Measurements from ENCODE around the gene DSP.

DSP gene

DNA sequence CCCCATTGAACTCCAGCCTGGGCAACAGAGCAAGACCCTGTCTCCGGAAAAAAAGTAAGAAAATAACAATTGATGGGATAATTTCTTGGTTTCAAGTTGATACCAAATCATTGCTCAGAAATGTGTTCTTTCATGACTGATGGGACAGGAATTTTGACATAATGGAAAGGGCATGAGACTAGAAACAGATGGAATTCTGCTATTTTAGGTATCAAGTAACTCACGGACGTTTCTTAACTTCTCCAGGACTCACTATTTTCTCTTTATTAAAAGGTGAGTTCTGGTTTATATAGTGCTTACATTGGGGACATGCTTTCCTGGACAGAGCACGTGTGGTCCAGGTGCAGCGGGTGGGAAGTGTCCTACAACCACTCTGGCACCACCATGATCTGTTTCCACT lies 6.0 kb upstream of the DSP start:
- no peak for DNase-seq

DNA sequence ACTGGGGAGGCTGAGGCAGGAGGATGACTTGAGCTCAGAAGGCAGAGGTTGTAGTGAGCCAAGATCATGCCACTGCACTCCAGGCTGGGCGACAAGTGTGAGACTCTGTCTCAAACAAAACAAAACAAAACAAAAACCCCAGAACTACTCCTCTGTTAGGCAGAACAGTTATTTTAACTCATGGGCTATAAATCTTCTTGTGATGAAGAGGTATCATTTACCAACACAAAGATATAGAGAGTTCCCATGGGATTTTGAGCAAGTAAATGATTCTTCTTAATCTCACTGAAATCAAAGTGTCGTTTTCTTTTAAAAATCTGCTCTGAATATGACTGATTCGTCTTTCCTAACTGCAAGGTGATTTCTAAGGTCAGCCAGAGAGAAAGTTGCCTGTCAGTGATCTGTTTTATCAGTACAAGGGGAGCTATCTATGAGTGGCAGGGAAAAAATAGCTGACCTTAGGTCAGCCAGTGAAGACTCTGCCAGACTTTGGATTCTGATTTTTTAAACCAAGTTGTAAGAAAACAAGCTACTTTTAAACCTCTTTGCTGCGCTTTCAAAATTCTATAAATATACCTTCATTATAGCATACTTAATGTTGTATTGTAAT lies 3.8 kb upstream of the DSP start:
- DNase-seq: no peak

DNA sequence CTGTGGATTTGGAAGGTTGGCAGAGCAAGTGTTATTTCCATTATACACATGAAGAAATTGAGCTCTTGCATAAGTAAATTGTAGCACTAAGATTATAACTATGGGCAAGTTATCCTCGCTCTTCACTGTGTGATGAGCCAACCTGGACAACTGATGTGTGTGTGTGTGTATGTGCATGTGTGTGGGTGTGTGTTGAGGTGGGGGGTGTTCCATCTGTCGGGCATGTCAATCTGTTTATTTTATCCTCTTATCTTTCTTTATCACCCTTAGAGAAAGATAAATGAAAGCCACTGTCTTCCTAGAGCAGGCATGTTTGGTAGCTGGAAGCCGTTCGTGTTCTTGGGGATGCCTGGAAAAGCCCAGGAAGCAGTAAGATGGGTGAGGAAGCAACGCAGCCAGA lies 3.0 kb upstream of the DSP start:
- DNase-seq: no peak

DNA sequence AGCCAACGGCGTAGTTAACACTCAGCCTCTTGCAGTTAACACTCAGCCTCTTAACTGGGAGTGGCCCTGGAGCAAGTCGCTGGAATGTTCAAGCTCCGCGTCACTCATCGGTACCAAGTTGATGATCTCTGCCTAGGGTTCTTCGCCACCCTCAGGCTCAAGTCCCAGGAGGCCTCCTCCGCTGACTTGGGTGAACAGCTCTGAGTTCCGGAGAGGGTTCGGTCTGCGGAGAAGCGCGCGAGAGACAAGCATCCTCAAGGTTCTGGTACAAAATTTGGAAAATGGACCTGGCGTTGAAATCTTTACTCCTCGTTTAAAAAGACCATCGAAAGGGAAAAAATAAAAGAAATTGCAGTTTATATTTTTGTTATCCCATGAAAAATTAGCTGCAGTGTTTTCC lies 876 bp upstream of the DSP start:
- no peak for DNase-seq

DNA sequence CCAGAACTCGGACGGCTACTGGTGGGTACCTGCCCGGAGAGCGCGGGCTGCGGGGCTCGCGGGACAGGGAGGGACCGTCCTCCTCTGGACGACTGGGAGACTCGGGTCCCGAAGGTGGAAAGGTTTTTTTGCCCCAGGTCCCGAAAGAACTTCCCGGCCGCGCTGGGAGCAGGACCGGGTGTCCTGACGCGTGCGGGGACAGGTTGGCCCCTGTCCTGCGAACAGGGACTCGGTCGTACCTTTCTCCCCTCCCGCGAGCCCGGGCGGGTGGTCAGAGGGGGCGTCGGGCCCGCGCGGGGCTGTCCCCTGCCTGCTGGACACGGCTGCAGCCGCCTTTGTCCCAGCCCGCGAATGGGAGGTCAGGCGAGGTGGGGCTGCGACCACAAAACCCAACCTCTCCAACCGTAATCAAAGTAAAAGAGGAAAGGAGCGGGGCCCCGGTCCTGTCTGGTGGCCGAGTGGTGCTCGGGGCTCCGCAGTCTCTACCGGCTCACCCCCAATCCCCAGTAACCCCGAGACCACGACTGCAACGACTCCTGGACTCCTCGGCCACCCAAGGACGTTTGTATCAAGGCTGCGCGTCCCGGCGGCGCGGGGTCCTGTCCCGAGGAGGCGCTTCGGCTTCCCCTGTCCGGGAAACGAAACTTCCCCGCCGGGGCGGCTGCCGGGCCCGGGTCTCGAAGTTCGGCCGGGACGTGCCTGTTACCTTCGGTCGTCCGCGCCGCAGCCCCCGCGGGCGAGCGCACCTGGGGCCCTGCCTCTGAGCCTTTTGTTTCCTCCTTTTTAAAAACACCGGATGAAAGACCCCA lies 798 bp downstream of the DSP start:
- peak; percentile 23 to 30 for DNase-seq

DNA sequence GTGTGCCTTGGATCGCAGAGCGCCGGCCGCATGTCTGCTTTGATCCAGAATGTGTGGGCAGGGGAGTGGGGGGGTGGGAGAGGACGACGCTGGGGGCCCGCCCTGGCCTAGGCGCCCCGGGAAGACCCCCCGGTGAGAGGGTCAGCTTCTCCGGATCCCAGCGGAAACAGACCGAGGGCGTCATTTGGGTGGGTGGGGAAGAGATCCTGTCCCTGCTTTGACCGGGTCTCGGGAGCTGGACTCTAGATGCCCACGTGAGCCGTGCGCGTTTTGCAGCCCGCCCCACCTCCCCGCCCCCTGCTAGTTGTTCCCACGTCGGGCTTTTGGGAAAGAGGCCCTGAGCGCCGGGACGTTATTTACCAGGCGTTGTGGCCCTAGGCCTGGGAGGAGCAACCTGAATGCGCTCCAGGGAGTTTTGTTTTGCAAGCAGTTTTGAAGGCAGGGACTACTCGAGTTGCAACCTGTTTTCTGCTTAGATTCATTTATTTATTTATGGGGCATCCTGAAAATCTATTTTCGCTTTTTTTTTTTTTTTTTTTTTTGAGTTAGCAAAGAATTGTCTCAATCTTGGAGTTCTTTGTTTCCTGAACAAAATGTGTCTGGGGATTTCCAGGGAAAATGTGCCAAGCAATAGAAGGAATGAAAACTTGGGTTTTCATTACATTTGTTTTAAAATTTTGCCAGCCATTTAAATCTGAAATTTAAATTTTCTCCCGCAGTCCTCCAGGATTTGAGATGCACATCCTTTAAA lies 1.6 kb downstream of the DSP start:
- DNase-seq: no peak

DNA sequence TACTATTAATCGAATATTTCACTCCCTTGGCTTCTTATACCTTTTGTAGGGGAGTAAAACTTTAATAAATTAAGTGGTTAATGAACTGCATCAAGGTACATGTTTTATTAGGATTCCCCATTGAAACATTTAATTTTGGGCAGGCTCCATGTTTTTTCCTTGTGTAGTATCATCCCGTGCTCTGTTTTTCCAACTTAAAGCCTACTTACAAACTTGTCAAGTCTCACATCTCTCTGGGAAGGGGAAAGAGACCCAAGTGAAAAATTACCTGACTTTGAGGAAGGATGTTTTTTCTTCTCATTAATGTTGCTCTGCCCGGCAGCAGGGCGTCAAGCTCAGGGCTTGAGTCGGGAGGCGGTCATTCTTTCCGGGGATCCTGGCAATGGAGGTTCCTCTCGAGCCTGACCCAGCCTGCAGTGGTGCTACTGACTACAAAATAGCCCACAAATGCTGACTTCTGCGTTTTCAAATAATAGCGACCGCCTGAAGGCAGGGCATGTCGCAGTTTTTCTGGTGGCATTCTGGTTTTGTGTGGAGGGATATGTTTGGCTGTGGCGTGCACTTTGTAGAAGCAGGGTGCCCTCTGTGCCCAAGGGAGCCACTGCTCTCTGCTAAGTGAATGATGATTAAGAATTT lies 2.4 kb downstream of the DSP start:
- DNase-seq: no peak

DNA sequence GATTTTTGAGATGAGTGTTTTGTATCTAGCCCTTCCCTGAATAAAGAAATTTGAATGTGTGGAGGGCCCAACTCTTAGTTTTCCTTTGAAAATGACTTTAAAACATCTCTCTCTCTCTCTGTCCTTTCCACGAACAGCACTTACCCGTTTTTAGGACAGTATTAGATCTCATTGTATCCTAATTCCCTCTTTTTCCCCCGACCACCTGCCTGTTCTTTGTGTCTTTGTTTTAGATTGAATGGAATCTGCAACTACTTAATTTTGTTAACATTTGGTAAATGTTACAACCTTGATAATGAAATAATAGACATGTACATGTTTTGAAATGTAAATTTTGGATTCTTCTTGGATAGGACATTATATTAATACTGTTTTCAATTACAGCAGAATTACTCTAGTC lies 3.1 kb downstream of the DSP start:
- DNase-seq: no peak

DNA sequence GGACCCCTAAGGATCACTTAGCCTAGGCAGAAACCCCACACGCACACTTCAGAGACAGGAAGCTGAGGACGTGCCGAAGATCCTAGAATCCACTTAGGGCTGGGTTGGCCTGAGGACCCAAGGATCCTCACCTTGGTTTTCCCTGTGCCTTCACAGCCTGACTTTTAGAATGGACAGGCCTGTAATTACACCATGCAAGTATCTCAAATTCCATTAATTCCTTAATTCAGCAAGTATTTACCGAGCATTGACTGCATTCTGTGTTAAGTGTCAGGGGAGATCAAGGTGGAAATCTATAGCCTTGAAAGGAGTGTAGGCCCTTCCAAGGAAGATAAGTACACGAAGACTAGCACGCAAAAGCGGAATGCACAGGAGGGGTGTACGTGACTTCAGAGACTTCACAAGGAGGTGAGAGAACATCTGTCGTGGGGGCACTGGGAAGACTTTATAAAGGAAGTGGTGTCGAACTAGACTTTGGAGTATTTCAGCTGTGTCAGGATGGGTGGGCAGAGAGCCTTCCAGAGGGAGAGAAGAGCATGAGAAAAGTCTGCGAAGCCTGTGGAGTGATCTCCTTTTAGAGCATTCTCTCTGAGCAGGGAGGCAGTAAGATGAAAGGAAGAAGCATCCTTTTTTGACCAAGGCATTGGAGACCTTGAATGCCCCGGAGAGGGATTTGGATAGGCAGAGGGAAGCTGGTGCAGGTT lies 4.0 kb downstream of the DSP start:
- DNase-seq: no peak

DNA sequence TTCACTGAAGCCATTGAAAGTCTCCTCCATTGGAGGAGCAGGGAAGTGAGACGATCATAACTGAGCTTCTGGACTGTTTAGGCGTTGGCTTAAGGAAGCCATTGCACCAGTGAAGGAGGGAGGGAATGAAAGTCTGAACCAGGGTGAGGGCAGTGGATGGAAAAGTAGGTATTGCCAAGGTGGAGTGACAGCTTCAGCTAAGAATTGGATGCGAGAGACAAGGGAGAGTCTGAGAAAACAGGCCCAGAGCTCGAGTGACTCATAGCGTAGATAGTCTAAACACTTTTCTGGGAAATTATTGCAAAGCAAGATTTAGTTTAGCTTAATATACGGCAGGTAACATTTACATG lies 4.5 kb downstream of the DSP start:
- DNase-seq: no peak

DNA sequence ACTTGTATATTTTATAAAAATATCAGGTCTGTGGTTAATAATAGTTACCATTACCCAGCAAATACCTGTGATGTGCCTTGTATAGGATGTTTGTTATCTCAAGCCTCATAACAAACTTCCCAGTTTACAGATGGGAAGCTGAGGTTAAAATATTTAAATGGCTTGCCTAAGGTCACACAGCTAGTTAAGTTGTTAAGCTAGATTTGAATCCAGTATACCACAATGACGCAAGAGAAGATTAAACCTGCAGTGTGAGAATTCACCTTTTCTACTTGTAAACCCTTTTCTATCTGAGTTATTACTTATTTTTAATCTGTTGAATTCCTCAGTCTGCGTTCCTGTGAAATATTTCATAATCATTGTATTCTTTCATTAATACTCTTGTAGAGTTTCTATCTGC lies 4.9 kb downstream of the DSP start:
- DNase-seq: no peak

DNA sequence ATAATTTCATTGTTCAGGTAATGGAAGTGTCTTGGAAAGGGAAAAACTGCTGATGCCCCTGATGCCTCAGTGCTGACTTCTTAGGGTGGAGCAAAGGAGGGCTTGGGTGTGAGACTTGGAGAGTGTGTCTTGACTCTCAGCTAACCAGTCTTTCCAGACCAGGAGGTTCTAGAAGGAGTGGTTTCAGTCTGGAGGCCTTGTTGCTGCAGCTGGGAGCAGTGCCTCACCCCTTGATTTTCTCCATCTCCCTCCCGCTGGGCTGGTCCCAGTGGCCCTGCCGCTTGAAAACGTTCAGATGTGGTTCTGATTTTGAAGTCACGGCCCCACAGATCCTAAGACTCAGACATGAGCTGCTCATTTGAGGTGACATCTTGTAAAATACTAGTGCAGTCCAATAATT lies 5.4 kb downstream of the DSP start:
- no peak for DNase-seq

DNA sequence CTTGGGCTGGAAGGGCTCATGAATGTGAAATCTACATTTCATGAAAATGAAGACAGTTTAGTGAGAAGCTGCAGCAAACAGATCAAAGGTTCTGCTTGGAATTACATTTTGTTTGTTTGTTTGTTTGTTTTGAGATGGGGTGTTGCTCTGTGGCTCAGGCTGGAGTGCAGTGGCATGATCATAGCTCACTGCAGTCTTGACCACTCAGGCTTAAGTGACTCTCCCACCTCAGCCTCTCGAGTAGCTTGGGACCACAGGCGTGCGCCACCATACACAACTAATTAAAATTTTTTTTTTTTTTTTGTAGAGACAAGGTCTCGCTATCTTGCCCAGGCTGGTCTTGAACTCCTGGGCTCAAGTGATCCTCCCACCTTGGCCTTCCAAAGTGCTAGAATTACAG lies 5.8 kb downstream of the DSP start:
- no peak for DNase-seq

DNA sequence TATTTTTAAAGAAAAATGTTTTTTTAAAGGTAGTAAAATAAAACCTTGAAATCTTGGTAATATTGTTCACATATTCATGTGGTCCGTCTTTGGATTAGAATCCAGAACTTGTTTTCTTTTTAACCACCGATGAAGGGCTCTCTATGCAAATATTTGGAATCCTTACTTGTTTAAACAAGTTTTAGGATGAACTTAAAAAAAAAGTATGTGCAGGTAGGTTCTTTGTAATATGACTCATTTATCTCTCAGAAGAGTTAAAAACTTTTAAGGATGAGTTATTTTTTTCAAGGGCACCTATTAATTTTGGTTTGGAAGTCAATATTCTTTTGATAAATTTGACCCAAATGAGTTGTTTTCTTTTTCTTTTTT lies 8.9 kb downstream of the DSP start:
- DNase-seq: no peak

DNA sequence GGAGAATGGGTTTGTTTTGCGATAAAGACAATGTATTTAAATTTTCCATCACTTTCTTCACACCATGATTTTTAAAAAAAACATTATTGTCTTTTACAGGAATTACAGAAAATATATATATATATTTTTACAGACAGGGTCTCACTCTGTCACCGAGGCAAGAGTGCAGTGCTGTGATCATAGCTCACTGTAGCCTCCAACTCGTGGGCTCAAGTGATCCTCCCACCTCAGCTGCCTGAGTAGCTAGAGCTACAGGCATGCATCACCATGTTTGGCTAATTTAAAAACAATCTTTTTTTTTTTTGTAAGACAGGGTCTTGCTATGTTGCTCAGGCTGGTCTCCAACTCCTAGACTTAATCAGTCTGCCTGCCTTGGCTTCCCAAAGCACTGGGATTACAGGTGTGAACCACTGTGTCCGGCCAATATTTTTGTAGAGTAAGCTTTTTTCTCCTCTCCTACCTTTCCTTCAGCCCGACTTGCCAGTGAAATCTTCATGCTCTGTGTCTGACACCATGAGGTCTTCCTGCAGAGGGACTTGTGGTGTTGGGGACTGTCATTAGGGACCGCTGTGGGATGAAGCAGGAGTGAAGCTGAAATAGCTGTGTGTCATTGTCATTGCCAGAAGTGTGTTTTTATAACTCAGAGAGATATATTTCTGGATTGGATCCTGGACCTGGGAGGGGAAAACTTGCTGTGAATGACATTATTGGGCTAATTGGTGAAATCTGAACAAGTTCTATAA lies 13.2 kb downstream of the DSP start:
- DNase-seq: no peak

DNA sequence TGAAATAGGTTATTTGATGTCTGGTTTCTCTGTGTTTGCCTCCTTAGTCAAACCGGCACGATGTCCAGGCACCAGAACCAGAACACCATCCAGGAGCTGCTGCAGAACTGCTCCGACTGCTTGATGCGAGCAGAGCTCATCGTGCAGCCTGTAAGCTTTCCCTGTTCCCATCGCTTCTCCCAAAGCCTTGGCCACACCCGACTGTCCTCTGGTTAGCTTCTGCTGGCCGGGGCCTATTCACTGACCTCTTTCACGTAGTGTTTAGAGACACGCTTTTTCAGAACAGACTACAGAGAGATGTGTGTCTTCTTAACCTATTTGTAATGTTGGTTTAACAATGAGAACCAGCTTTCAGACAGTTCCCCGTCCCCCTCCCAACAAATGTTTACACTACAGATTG lies 14.2 kb downstream of the DSP start:
- no peak for DNase-seq

DNA sequence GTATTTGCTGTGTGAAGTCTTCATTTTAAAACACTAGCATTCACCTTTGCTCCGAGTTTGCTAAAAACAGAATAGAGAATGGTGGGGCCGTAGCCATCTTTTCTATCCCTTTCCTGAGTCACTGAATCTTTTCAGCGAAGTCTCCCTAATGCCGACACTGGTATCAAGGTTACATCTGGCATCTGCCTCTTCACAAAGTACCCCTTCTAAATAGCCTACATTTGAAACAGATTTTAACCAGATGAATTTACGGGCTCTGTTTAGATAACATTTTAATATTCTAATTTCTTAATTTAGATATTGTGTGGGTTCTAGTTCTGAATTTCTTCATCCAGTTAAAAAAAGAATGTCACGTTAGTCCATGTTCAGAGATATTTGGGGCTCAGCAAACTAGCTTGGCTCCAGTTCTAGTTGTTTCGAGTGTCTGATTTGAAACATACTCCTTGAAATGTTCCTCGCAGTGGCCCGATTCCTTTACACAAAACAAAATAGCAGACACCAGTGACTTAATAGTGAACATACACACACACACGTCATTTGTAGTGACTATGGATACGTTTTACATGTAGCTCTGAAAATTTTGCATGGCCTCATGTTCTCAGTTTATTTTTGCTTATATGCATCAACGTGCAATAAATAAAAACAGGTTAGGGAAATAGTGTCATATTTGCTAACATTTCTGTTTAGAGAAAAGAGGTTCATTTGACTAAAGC lies 15.1 kb downstream of the DSP start:
- no peak for DNase-seq

DNA sequence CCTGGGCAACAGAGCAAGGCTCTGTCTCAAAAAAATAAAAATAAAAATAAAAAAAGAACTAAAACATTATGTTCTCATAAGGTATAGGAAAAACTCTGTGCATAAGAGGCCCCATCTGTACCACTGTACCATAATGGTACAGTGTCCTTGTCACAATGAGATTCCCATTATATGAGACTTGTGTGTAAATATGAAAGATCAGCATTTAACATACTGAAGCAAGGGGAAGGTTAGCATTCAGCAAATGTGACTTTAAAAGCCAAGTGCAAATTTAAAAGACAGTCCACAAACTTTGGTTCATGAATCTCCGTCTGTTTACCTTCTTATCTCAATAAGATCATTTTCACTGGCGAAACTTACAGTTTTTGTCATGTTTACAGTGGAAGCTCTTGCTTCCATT lies 16.2 kb downstream of the DSP start:
- no peak for DNase-seq

DNA sequence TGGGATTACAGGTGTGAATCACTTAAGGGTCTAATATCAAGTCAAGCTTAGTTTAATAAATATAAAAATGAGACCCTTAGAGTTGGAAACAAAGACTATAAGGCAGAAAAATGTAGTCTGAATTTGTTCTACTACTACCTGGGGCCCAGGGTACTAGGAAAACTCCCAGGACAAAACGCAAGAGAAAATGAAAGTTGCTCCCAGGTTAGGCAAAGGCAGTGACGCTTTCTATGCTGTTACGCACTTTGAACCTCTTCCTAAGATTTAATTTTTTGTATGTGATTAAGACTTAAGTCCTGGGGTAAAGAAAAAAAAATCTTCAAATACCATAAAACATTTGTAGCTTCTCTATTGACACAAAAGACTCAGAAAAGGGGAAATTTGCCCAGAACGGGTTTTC lies 17.3 kb downstream of the DSP start:
- no peak for DNase-seq

DNA sequence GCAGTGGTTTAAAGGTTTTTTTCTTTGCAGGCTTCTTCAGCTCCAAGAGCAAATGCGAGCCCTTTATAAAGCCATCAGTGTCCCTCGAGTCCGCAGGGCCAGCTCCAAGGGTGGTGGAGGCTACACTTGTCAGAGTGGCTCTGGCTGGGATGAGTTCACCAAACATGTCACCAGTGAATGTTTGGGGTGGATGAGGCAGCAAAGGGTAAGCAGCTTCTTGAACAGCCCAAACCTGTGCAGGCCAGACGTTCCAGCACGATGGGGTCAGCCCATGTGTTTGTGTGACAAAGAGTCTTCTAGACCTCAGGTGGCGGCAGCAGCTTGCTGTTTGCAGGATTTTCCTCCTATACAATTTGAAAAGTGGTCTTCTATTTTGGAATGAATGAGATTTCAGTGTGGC lies 17.7 kb downstream of the DSP start:
- DNase-seq: no peak

DNA sequence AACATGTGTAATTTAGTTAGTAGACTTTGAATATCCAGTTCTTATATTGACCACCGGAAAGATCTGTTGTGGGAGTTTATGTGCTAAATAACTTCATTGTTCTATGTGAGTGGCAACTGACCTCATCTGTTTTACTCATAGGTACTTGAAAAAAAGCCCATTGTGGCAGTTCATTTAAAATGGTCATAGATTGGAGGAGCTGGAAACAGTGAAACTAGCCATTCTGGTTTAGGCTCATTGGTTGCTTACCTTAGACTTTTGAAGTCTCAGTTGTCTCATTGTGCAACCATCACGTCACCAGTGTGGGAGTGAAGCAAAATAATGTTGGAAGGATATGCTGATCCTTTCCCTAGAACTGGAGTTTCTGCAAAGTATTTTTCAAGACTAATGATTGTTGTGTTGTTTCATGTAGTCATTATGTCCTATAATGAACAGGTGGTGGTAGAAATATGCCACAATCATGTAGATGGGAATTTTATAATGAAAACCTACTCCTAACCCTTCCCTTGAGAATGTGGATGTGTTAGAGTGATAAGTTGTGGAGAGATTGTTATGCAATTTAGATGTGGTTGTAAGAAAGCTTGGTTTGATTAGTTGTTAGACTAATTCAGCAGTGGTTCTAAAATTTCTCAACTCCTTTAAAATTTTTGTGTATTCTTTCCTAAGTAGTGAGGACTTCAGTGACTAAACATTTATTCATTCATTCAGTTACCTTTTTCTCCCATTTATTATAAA lies 18.3 kb downstream of the DSP start:
- no peak for DNase-seq

All from activated T-cell treated with anti-CD3 and anti-CD28 coated beads, Interleukin-2, amount 50 U/mL, for 48 hours (primary cell).